ENCODE data around the gene DYRK1A.
A peak's percentile ranks its signal among the peaks of the same experiment; 100 is the strongest.

DYRK1A gene

DNA sequence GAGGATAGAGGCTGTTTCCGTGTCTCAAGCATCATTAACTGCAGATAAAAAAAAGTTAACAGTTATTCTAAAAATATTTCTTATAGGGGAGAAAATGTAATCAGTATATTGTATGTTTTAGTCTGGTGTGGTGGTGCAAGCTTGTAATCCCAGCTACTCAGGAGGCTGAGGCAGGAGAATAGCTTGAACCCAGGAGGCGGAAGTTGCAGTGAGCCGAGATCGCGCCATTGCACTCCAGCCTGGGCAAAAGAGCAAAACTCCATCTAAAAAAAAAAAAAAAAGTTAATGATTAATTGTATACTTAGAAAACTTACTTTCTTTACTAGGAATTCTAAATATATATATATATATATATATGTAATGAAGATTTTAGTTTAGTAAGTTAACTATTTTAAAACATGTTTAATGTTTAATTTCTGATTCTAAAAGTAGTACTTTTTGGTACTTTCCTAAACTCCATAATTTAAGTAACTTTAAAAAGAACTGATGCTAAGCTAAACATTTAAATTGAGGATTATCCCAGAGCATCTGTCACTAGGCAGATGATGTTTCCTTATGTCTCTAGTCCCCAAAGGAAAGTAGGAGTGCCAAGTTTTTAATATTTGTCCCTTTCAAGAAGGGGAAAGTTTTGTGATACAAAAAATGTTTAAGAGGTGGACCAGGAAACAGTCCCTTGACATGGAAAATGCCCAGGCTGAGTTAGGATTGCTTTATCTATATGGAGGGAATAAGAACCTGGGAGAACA lies 66.3 kb downstream of the DYRK1A start:
- Histone ChIP-seq H3K27ac (no peak overlapping the region; the same call in 1 of the 2 replicates), H3K36me3 (peaks cover 9% of the 10 kb centered on the region), H3K27me3 (ENCODE audit: insufficient read depth, low read depth, severe bottlenecking) (no peaks in the 10 kb centered on the region), H3K4me3 (ENCODE audit: low read depth, low read length) (no peak overlapping the region), H3K9me3 (ENCODE audit: severe bottlenecking) (no peaks in the 10 kb centered on the region)
- TF ChIP-seq, protein P1, sequence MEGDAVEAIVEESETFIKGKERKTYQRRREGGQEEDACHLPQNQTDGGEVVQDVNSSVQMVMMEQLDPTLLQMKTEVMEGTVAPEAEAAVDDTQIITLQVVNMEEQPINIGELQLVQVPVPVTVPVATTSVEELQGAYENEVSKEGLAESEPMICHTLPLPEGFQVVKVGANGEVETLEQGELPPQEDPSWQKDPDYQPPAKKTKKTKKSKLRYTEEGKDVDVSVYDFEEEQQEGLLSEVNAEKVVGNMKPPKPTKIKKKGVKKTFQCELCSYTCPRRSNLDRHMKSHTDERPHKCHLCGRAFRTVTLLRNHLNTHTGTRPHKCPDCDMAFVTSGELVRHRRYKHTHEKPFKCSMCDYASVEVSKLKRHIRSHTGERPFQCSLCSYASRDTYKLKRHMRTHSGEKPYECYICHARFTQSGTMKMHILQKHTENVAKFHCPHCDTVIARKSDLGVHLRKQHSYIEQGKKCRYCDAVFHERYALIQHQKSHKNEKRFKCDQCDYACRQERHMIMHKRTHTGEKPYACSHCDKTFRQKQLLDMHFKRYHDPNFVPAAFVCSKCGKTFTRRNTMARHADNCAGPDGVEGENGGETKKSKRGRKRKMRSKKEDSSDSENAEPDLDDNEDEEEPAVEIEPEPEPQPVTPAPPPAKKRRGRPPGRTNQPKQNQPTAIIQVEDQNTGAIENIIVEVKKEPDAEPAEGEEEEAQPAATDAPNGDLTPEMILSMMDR (IDR thresholded peaks at IDR 0.05; ENCODE audit: low read depth, low read length), result no peak
- no peak for DNase-seq

DNA sequence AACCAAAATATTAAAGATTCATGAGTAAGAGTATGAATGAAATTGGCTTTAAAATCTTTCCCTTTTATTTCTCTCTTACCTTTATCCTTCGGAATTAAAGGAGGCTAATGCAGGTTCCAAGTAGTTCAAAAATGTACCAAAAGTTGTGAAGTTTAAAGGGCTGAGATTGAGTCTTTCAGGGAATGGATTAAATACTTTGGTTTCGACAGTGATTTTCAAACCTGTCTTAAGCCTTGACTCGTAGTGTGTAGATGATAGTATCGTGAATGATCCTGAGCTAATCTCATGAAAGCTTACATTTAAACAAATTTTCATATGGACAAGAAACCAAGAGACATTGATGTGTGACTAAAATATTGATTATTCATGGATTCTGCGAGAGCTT lies 66.9 kb downstream of the DYRK1A start:
- TF ChIP-seq, protein P1 (IDR thresholded peaks at IDR 0.05; ENCODE audit: low read depth, low read length), result no peak
- no peaks in the 10 kb centered on the region for H3K9me3 ChIP-seq (ENCODE audit: severe bottlenecking)
- H3K4me3 ChIP-seq (ENCODE audit: low read depth, low read length), result no peak overlapping the region
- H3K27ac ChIP-seq, result no peak overlapping the region; the same call in 1 of the 2 replicates
- DNase-seq, result no peak
- H3K36me3 ChIP-seq, result peaks cover 9% of the 10 kb centered on the region
- H3K27me3 ChIP-seq (ENCODE audit: insufficient read depth, low read depth, severe bottlenecking), result no peaks in the 10 kb centered on the region

DNA sequence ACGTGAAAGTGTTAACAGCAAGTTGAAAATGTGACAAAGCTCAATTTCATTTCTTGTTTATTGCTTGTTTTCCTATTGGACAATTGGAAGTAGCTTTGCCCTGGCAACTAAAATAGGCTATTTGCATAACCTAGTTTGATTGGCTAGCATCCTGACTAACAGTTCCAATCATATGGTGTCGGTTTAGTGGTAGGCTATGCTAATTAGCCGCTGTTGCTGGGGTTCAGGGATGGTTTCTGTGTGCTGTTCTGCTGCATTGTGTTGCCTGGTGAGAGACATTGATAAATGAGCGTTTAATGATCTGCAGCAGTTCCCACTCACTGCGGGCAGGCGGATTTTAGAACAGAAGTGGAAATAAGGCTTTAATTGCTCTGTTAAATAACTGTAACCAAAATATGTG lies 68.5 kb downstream of the DYRK1A start:
- H3K36me3 ChIP-seq, result no peaks in the 10 kb centered on the region
- DNase-seq, result peak; percentile 83
- no peaks in the 10 kb centered on the region for H3K9me3 ChIP-seq (ENCODE audit: severe bottlenecking)
- TF ChIP-seq, protein P1 (IDR thresholded peaks at IDR 0.05; ENCODE audit: low read depth, low read length), result no peak
- no peak overlapping the region for H3K27ac ChIP-seq
- H3K27me3 ChIP-seq (ENCODE audit: insufficient read depth, low read depth, severe bottlenecking), result no peaks in the 10 kb centered on the region
- no peak overlapping the region for H3K4me3 ChIP-seq (ENCODE audit: low read depth, low read length)

DNA sequence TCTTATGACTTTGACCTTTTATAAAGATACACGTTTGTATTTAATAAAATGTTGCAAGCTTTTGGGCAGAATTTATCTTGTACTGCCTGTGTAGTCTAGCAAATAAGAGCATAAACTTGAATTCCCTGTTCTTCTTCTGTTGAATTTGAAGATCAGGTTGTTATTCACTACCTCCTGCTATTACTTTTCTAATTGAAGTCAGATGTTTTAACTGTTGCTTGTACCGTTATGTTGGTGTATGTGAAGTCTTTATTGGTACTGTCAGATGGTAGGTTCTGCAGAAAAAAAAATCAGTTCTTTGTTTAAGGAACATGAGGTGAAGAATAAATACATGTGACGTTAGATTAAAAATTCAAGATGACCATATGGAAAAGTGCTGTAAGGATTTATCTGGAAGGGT lies 69.1 kb downstream of the DYRK1A start:
- TF ChIP-seq, protein P1 (IDR thresholded peaks at IDR 0.05; ENCODE audit: low read depth, low read length), result no peak
- Histone ChIP-seq H3K9me3 (ENCODE audit: severe bottlenecking) (no peaks in the 10 kb centered on the region), H3K36me3 (no peaks in the 10 kb centered on the region), H3K4me3 (ENCODE audit: low read depth, low read length) (no peak overlapping the region), H3K27ac (0 out of 2 replicates have a peak overlapping the region, but pooled peaks have one; percentile 3), H3K27me3 (ENCODE audit: insufficient read depth, low read depth, severe bottlenecking) (no peaks in the 10 kb centered on the region)
- no peak for DNase-seq

- Histone ChIP-seq H3K4me3 (ENCODE audit: low read depth, low read length) (no peak overlapping the region), H3K36me3 (no peaks in the 10 kb centered on the region), H3K9me3 (ENCODE audit: severe bottlenecking) (no peaks in the 10 kb centered on the region), H3K27me3 (ENCODE audit: insufficient read depth, low read depth, severe bottlenecking) (no peaks in the 10 kb centered on the region), H3K27ac (no peak overlapping the region)
- TF ChIP-seq, protein P1 (IDR thresholded peaks at IDR 0.05; ENCODE audit: low read depth, low read length), result no peak
- no peak for DNase-seq
These were observed 69.6 kb downstream of the DYRK1A start for GRCh38 chr21:37436174-37436573.
